Measurements from ENCODE around the gene RFWD3.

Gene RFWD3

GRCh38 chr16:74627506-74628220 lies 39.0 kb downstream of the RFWD3 start:
- Histone ChIP-seq H3K4me1 (no peaks in the 10 kb centered on the region), H3K4me3 (ENCODE audit: low read depth, low read length) (no peak overlapping the region), H3K9me3 (no peaks in the 10 kb centered on the region), H3K36me3 (peaks cover 100% of the 10 kb centered on the region), H3K27me3 (no peaks in the 10 kb centered on the region)
- DNase-seq: no peak
- TF ChIP-seq, protein P1, sequence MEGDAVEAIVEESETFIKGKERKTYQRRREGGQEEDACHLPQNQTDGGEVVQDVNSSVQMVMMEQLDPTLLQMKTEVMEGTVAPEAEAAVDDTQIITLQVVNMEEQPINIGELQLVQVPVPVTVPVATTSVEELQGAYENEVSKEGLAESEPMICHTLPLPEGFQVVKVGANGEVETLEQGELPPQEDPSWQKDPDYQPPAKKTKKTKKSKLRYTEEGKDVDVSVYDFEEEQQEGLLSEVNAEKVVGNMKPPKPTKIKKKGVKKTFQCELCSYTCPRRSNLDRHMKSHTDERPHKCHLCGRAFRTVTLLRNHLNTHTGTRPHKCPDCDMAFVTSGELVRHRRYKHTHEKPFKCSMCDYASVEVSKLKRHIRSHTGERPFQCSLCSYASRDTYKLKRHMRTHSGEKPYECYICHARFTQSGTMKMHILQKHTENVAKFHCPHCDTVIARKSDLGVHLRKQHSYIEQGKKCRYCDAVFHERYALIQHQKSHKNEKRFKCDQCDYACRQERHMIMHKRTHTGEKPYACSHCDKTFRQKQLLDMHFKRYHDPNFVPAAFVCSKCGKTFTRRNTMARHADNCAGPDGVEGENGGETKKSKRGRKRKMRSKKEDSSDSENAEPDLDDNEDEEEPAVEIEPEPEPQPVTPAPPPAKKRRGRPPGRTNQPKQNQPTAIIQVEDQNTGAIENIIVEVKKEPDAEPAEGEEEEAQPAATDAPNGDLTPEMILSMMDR (IDR thresholded peaks at IDR 0.05; ENCODE audit: low read depth, low read length): no peak

DNA sequence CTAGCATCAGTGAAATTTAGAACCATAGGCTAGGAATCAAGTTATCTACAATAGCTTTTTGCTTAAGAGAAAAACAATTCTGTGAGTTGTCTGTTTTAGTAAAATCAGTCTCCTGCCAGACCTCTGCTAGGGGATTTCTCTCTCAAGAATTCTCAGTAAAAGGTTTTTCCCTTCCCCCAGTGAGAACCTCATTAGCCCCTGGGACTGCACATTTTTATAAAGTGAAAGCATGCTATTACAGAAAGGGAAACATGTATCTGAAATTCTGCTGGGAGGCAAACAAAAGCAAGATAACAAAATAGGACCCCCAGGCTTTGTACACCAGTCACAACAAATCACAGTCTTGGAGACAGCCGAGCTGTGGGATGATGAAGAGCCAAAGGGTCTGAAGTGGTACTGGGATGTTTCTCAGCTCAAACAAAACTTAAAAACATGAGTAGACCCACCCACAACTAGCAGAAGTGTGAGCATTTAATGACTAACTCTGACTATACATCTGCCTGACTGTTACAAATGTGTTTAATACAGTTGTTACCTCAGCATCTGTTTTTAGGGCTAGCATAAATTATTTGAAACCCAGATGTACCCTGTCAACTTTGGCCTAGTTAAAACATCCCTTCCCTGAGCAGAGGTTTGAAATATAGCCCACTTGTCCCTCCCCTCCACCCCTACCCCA lies 39.8 kb downstream of the RFWD3 start:
- no peaks in the 10 kb centered on the region for H3K27me3 ChIP-seq

DNA sequence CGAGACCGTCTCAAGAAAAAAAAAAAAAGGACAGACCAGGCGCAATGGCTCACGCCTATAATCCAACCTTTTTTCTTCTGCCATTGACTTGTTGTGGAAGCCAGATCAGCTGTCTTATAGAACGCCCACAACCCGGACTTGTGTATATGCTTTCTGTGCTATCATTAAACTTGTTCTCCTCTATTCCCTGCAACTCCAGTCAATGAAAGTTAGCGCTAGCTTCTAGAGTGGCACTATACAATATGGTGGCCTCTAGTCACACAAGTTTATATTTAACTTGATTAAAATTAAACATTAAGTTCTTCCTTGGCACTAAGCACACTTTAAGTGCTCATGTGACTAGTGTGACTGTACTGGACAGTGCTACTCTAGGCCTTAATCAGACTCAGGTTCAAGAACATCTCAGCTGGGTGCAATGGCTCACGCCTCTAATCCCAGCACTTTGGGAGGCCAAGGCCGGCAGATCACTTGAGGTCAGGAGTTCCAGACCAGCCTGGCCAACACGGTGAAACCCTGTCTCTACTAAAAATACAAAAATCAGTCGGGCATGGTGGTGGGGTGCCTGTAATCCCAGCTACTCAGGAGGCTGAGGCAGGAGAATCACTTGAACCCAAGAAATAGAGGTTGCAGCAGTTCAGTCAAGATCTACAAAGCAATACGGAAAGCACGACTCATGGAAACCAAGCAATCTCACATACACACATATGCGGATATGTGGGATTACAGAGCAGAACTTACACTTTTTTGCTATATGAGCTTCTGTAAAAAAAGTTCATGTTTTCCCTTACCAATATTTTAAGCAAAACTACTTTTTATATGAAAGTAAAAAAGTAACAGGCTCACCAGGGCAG lies 41.0 kb downstream of the RFWD3 start:
- peaks cover 97% of the 10 kb centered on the region for H3K36me3 ChIP-seq
- H3K27me3 ChIP-seq: no peaks in the 10 kb centered on the region
- H3K4me3 ChIP-seq (ENCODE audit: low read depth, low read length): no peak overlapping the region
- TF ChIP-seq, protein P1 (IDR thresholded peaks at IDR 0.05; ENCODE audit: low read depth, low read length): no peak
- H3K4me1 ChIP-seq: no peaks in the 10 kb centered on the region
- DNase-seq: no peak
- H3K9me3 ChIP-seq: no peaks in the 10 kb centered on the region

More for the DNA sequence above, 39.8 kb downstream of the RFWD3 start:
- H3K36me3 ChIP-seq: peaks cover 100% of the 10 kb centered on the region
- no peak overlapping the region for H3K4me3 ChIP-seq (ENCODE audit: low read depth, low read length)
- DNase-seq: no peak
- TF ChIP-seq, protein P1 (IDR thresholded peaks at IDR 0.05; ENCODE audit: low read depth, low read length): no peak
- no peaks in the 10 kb centered on the region for H3K4me1 ChIP-seq
- no peaks in the 10 kb centered on the region for H3K9me3 ChIP-seq

GRCh38 chr16:74623839-74624235 lies 42.8 kb downstream of the RFWD3 start:
- Histone ChIP-seq H3K9me3 (no peaks in the 10 kb centered on the region), H3K36me3 (peaks cover 81% of the 10 kb centered on the region), H3K27me3 (no peaks in the 10 kb centered on the region), H3K4me3 (ENCODE audit: low read depth, low read length) (no peak overlapping the region), H3K4me1 (no peaks in the 10 kb centered on the region)
- no peak for DNase-seq
- TF ChIP-seq, protein P1 (IDR thresholded peaks at IDR 0.05; ENCODE audit: low read depth, low read length): no peak

- DNase-seq: no peak
- H3K36me3 ChIP-seq: peaks cover 76% of the 10 kb centered on the region
- TF ChIP-seq, protein P1 (IDR thresholded peaks at IDR 0.05; ENCODE audit: low read depth, low read length): peak; percentile 70
Measured at GRCh38 chr16:74623214-74623838, 43.4 kb downstream of the RFWD3 start.

More at GRCh38 chr16:74623214-74623838, 43.4 kb downstream of the RFWD3 start:
- no peaks in the 10 kb centered on the region for H3K9me3 ChIP-seq
- H3K27me3 ChIP-seq: no peaks in the 10 kb centered on the region
- H3K4me1 ChIP-seq: no peaks in the 10 kb centered on the region
- no peak overlapping the region for H3K4me3 ChIP-seq (ENCODE audit: low read depth, low read length)
